Stimulated activated CD4-positive, alpha-beta T cell treated with anti-CD3 and anti-CD28 coated beads, Interleukin-12 subunit alpha, Interleukin-12 subunit beta, amount 100 ng/mL, for 24 hours (primary cell): ENCODE measurements around the gene SYT5.
A peak's percentile ranks its signal among the peaks of the same experiment; 100 is the strongest.
"Not testable (repeated sequence)": the region's sequence is repeated elsewhere in the genome, so short reads cannot be mapped to it uniquely, and the experiment has no call there.

Experiments
- DNase-seq, 2 experiments: peaks; one replicate each; pipeline ENCODE4 v3.0.0-alpha.2; 2020; ENCODE audit warnings: low read depth in 2 of 2

The SYT5 gene

GRCh38 chr19:55208880-55209692 is 29.0 kb upstream of the SYT5 start, which contains the start of gene PTPRH:
PTPRH (minus strand) TSS chr19:55209501; CDS start chr19:55209433, 68 bp downstream.
- DNase-seq, result no peak

- DNase-seq, result peak in 1 of 2 experiments; percentile 54
These were observed 26.8 kb upstream of the SYT5 start for GRCh38 chr19:55206664-55207500.

- not testable (repeated sequence) for DNase-seq
These were observed 22.1 kb upstream of the SYT5 start for GRCh38 chr19:55202199-55202598.

- DNase-seq, result no peak
These were observed 19.6 kb upstream of the SYT5 start for GRCh38 chr19:55199620-55200204.

- DNase-seq, result no peak
These were observed 18.6 kb upstream of the SYT5 start for GRCh38 chr19:55198651-55199050.

GRCh38 chr19:55197528-55197927 is 17.4 kb upstream of the SYT5 start:
- DNase-seq, result no peak

- DNase-seq, result no peak
These were observed 16.7 kb upstream of the SYT5 start for GRCh38 chr19:55196803-55197202.

- no peak for DNase-seq
These were observed 13.4 kb upstream of the SYT5 start for GRCh38 chr19:55193481-55193880.

- no peak for DNase-seq
These were observed 9.3 kb upstream of the SYT5 start for GRCh38 chr19:55189403-55189835.

GRCh38 chr19:55188625-55189024 is 8.5 kb upstream of the SYT5 start:
- DNase-seq, result no peak

GRCh38 chr19:55186080-55186479 is 6.0 kb upstream of the SYT5 start:
- DNase-seq, result no peak

- DNase-seq, result no peak
These were observed 1.7 kb upstream of the SYT5 start for GRCh38 chr19:55181740-55182139.

GRCh38 chr19:55178781-55179599 is 1.1 kb downstream of the SYT5 start:
- peak; percentile 74 to 79 for DNase-seq

GRCh38 chr19:55176076-55176475 is 4.0 kb downstream of the SYT5 start:
- DNase-seq, result no peak

- no peak for DNase-seq
These were observed 4.8 kb downstream of the SYT5 start for GRCh38 chr19:55175117-55175867.

- DNase-seq, result no peak
These were observed 5.5 kb downstream of the SYT5 start for GRCh38 chr19:55174425-55175116.

GRCh38 chr19:55173714-55174409 is 6.2 kb downstream of the SYT5 start:
- DNase-seq, result peak in 1 of 2 experiments; percentile 55

GRCh38 chr19:55173186-55173713 is 6.8 kb downstream of the SYT5 start:
- DNase-seq, result no peak

- no peak for DNase-seq
These were observed 7.3 kb downstream of the SYT5 start for GRCh38 chr19:55172741-55173140.
